GM21381 (cell line): Measurements from ENCODE around the gene PCOLCE2.
"Not testable (repeated sequence)": the region's sequence is repeated elsewhere in the genome, so short reads cannot be mapped to it uniquely, and the experiment has no call there.

Experiments used
- ATAC-seq: cut with Tn5 transposase; IDR thresholded peaks from one replicate; pipeline ENCODE4 v1.9.1; 2021; ENCODE audit warnings: mild to moderate bottlenecking, moderate library complexity; ENCODE audit not compliant: unreplicated experiment

Gene PCOLCE2

GRCh38 chr3:142902356-142902755 is 13.5 kb upstream of the PCOLCE2 start:
- ATAC-seq = no peak

- no peak for ATAC-seq
Observed at GRCh38 chr3:142898346-142899213, 9.7 kb upstream of the PCOLCE2 start.

- no peak for ATAC-seq
Observed at GRCh38 chr3:142897807-142898206, 8.9 kb upstream of the PCOLCE2 start.

GRCh38 chr3:142896996-142897395 is 8.1 kb upstream of the PCOLCE2 start:
- ATAC-seq = no peak

- ATAC-seq = no peak
Observed at GRCh38 chr3:142896201-142896755, 7.4 kb upstream of the PCOLCE2 start.

- ATAC-seq = no peak
Observed at GRCh38 chr3:142894493-142894892, 5.6 kb upstream of the PCOLCE2 start.

- ATAC-seq = no peak
Observed at GRCh38 chr3:142892714-142893113, 3.8 kb upstream of the PCOLCE2 start.

GRCh38 chr3:142890592-142890991 is 1.7 kb upstream of the PCOLCE2 start:
- no peak for ATAC-seq

- ATAC-seq = no peak
Observed at GRCh38 chr3:142889212-142890014, 530 bp upstream of the PCOLCE2 start.

GRCh38 chr3:142888099-142888480 is 793 bp downstream of the PCOLCE2 start:
- no peak for ATAC-seq

GRCh38 chr3:142886940-142887339 is 1.9 kb downstream of the PCOLCE2 start:
- ATAC-seq = no peak

GRCh38 chr3:142886021-142886420 is 2.9 kb downstream of the PCOLCE2 start:
- no peak for ATAC-seq

GRCh38 chr3:142884531-142884930 is 4.4 kb downstream of the PCOLCE2 start:
- ATAC-seq = no peak

- ATAC-seq = not testable (repeated sequence)
Observed at GRCh38 chr3:142883534-142883933, 5.3 kb downstream of the PCOLCE2 start.

- ATAC-seq = no peak
Observed at GRCh38 chr3:142881445-142882224, 7.2 kb downstream of the PCOLCE2 start.

GRCh38 chr3:142878649-142879300 is 10.1 kb downstream of the PCOLCE2 start:
- ATAC-seq = no peak

- no peak for ATAC-seq
Observed at GRCh38 chr3:142876417-142876816, 12.5 kb downstream of the PCOLCE2 start.

GRCh38 chr3:142875583-142876207 is 13.2 kb downstream of the PCOLCE2 start:
- ATAC-seq = no peak

- ATAC-seq = no peak
Observed at GRCh38 chr3:142875099-142875498, 13.8 kb downstream of the PCOLCE2 start.

- ATAC-seq = not testable (repeated sequence)
Observed at GRCh38 chr3:142868382-142868781, 20.5 kb downstream of the PCOLCE2 start.
